ENCODE measurements around the gene DNAH7. TPM values are rescaled to one million over a fixed set of nuclear protein-coding genes. Genes with fewer than 3 reads are reported as not detected.
A peak's percentile ranks its signal among the peaks of the same experiment; 100 is the strongest.
"Not testable (repeated sequence)": the region's sequence is repeated elsewhere in the genome, so short reads cannot be mapped to it uniquely, and the experiment has no call there.

The DNAH7 gene
- total RNA-seq, 2 donors from 2014 or later: 2.6 to 5.5 TPM

DNA sequence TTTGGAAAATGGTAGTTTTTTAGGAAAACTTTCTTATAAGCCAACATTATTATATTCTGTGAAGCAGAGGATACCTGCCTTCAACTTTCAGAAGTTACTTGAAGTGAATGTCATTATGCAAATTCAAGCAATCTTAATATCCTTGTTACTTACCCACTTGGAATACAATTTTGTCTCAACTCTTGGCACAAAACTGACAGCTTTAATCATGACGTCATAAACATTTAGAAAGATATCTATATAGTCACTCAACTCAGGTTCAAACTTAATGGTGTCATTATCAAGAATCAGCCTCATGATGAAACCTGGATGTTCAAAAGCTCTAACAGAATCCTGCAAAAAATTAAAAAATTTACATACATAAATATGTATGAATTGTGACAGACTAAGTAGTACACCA lies 68.1 kb downstream of the DNAH7 start:
- ATAC-seq (no peak), DNase-seq (no peak)
- intact Hi-C loops (cut with DNase I, micrococcal nuclease): no loop called here

DNA sequence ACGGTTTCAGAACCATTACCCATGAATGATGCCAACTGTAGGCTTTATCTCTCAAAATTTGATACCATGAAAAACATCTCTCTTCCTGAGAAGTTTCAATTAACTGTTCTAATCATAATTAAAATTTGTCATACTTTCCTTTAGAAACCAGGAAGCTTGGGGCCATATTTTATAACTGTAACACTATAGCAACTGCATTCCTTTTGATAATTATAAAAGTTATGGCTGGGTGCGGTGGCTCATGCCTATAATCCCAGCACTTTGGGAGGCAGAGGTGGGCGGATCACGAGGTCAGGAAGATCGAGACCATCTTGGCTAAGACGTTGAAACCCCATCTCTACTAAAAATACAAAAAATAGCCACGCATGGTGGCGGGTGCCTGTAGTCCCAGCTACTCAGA lies 70.6 kb downstream of the DNAH7 start:
- DNase-seq: no peak

DNA sequence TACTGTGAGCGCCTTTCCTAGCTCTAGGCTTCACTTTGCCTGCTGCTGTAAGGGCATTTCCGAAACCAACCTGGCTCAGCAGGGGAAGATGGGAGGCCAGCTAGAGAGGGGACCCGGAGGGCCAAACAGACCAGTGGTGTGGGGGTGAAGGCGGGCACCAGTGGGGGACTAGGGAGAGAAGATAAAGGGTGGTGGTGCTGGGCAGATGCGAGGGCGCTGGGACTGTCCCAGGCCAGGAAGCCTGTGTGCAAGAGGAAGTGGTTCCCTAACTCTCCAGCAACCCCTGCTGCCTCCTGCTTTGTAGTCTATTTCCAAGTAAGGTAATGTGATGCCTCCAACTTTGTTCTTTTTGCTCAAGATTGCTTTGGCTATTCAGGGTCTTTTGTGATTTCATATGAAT lies 73.1 kb downstream of the DNAH7 start:
- DNase-seq: no peak
- no peak for ATAC-seq
- intact Hi-C loops (cut with DNase I, micrococcal nuclease): no loop called here

More for the DNA sequence above, 70.6 kb downstream of the DNAH7 start:
- intact Hi-C loops (cut with DNase I, micrococcal nuclease): no loop called here
- peak; percentile 91 for ATAC-seq

DNA sequence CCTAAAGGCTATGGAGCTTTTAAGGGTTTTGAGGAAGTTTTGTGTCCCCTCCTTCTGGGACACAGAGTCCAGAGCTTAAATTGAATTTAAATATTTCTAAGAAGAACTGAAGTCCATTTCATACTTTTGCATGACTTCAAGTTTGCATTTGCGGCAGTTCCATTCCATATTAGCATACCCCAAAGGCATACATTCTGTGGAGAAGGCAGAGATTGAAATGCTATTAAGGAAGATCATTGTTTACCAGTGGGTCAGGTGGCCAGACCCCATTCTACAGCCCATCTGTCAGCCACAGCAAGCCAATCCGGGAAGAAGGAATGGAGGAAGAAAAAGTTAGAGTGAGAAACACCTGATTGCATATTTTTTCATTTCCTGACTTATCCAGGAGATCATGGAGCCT lies 75.0 kb downstream of the DNAH7 start:
- intact Hi-C loops (cut with DNase I, micrococcal nuclease): no loop called here
- DNase-seq (no peak), ATAC-seq (no peak)

DNA sequence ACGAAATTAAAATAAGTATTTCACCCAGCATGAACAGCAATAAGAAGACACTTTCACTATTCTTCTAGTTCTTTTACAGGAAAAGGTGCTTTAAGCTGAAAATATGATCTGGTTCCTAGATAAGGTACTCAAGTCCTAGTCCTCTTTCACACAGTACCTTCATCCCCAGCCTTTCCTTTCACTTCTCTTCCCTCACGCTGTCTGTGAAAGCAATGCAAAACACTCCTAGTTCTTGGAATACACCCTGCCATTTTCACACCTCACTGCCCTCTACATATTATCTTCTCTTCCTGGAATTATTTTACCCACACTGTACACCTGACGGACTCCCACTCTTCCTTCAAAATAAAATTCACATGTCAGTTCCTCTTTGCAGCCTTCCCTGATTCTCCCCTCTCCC lies 82.9 kb downstream of the DNAH7 start:
- no peak for ATAC-seq
- intact Hi-C loops (cut with DNase I, micrococcal nuclease): no loop called here
- DNase-seq: no peak

DNA sequence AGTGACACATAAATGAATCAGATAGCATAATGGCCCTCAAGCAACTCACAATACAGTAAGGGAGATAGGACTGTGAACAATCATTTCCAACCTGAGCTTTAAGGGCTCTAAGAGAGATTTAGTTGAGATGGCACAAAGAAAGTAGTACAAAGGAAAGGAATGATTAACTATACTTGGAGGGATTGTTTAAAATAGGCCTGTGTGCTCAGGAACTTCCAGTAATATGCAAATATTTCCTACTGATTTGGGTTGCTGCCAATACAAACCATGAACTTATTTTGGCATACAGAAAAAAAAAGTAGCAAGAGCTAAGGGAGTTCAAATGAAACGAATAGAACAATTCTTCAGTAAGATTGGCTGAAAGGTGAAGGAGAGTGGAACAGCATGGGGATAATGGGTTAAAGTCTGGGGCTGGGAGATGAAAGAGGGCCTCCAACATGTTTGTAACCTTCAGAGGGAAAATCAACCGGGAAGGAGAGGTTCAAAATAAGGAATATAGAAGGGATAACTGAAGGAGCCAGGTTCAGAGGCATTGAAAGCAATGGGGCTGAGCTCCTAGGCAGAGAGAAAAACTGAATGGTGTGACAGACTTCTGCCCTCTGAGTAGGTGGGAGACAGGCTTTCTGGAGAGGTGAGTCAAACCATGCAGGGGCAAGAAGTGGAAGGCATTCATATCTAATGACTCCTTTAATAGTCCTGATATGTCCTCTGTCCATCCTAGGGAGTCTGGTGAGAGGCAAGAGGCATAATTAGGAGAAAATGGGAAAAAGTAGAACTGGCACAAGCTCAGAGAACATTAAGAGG lies 83.5 kb downstream of the DNAH7 start:
- no peak for DNase-seq
- ATAC-seq: no peak
- intact Hi-C loops (cut with DNase I, micrococcal nuclease): no loop called here

DNA sequence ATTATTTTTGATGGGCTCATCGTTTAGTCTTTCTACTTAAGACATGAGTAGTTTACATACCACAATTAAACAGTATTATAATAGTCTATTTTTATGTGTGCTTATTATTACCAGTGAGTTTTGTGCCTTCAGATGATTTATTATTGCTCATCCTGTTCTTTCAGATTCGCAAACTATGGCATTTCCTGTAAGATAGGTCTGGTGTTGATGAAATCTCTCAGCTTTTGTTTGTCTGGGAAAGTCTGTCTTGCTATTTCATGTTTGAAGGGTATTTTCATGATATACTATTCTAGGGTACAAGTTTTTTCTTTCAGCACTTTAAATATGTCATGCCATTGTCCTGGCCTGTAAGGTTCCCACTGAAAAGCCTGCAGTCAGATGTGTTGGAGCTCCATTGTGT lies 101.3 kb downstream of the DNAH7 start:
- intact Hi-C loops (cut with DNase I, micrococcal nuclease): no loop called here
- ATAC-seq (no peak), DNase-seq (no peak)

DNA sequence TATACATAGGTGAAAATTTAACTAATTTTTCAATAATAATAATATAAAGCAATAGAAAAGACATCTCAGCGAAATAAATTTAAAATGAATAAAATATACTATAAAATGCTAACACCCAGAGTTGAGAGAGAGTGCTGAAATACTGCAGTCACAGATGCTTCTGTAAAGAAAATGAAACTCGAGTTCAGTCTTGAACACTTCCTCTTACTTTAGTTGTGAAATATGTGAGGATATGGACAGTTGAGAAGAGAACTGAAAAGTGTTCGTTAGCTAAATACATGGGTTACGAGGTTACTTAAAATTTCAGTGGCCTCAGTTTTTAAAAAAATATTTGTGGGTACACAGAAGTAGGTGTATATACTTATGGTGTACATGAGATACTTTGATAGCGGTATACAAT lies 106.8 kb downstream of the DNAH7 start:
- DNase-seq (no peak), ATAC-seq (no peak)
- intact Hi-C loops (cut with DNase I, micrococcal nuclease): no loop called here

DNA sequence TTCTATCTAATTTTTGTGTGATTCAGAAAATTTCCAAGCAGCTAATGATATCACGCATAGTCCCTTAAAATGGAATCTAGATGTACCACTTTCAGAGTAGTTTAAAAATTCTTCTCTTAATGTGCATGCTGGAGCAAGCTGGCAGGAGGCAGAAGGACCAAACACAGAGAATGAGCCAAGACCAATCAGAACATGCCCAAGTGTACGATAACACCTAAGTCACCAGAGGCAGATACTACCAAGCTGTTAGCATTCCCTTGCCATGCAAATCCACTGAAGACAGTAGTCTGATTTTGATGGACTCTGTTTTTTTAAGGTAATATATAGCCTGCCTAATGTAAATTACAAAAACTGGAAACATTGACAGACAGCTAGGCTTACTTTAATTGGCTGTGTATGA lies 109.3 kb downstream of the DNAH7 start:
- DNase-seq (no peak), ATAC-seq (no peak)
- intact Hi-C loops (cut with DNase I, micrococcal nuclease): no loop called here

DNA sequence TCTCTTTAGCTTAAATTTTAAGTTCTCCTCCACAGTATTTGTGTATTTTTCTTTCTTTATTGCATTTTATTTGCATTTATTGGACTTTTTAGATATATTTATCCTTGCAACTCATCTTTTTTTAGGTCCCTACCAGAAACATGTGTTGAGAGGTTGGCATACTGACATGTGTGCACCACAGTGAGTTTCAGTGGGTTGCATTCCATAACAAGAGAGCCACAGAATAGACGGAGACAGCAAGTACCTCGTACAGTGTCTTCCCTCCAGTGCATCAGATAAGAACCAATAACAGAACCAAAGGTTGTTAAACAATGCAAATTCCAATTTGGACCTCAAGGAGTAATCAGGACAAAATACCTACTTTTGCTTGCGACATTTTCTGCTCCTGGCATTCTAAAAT lies 111.9 kb downstream of the DNAH7 start:
- DNase-seq (no peak), ATAC-seq (no peak)
- intact Hi-C loops (cut with DNase I, micrococcal nuclease): no loop called here

DNA sequence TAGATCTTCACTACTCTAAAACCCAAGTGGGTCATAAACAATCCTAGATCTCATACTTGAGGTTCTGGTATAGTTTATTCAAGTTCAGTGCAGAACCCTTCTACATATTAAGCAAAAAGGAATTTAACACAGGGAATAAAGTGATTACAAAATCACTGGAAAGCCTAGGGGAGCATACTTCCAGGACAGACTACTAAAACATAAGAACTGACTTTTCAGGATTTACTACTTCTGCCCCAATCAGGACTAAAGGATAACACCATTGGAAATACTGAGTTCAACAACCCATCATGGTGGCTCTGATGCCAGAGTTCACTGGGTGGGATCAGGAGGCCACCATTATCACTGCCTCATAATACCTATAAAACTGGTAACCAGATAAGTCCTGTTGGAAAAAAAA lies 123.6 kb downstream of the DNAH7 start:
- ATAC-seq: no peak
- DNase-seq: no peak

DNA sequence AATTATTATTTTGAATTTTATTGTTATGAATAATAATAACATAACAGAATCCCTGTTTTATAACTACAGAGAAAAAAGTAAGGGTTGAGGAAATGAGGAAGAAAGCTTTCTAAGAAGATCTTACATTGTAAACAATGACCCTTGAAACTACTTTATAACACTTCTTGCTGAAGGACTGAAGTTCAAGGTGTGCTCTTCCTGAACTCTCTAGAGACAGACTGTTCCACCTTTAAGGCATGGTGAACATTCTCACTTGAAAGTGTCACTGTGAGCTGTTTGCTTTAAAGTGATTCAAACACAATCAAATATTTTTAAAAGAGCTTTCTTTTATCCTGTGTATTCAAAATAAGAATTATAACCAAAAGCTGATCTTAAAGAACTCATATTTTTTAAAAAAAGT lies 131.5 kb downstream of the DNAH7 start:
- DNase-seq (no peak), ATAC-seq (peak; percentile 100)
- intact Hi-C loops (cut with DNase I, micrococcal nuclease): no loop called here

More for the DNA sequence above, 123.6 kb downstream of the DNAH7 start:
- intact Hi-C loops (cut with DNase I, micrococcal nuclease): no loop called here

DNA sequence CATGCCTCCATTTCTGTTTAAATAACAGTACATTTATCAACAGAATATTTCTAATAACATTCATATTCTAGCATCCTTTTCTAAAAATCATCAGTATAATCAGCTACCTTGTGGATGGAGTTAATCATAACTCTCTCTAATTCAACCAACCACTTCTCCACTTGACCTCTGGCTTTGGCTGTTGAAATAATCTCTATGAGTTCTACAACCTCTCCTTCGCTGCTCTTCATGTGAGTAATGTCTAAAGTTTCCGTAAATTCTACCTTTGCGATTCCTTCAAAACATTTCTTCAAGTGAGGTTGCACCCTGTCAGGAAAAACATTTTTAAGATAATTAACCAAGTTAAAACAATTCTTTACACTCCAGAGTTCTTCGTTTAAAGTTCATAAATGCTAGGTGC lies 134.2 kb downstream of the DNAH7 start:
- ATAC-seq (no peak), DNase-seq (no peak)
- intact Hi-C loops (cut with DNase I, micrococcal nuclease): no loop called here

DNA sequence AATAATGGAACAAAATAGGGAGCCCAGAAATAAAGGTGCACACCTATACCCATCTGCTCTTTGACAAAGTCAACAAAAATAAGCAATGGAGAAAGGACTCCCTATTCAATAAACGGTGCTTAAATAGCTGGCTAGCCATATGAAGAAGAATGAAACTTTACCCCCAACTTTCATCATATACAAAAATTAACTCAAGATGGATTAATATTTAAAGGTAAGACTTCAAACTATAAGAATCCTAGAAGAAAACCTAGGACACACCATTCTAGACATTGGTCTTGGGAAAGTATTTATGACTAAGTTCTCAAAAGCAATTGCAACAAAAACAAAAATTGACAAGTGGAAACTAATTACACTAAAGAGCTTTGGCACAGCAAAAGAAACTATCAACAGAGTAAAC lies 139.1 kb downstream of the DNAH7 start:
- ATAC-seq (no peak), DNase-seq (no peak)
- intact Hi-C loops (cut with DNase I, micrococcal nuclease): no loop called here

DNA sequence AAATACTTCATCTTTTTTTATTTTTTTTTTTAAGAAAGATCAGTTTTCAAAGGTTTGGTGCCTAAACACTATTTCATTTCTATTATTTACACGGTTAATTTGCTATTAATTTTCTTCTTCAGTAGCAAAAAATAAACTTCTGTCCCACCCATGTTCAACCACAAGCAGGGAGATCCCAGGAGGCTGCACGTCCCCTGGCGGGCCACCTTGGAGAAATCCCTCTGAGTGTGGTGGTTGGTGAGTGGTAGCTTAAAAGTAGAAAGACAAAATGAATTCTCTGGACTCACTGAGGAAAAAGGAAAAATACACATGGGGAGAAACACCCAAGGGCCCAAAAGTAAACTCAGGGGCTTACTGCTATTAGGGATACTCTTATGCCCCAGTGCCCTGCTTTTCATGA lies 143.5 kb downstream of the DNAH7 start:
- intact Hi-C loops (cut with DNase I, micrococcal nuclease): no loop called here
- ATAC-seq (no peak), DNase-seq (no peak)

DNA sequence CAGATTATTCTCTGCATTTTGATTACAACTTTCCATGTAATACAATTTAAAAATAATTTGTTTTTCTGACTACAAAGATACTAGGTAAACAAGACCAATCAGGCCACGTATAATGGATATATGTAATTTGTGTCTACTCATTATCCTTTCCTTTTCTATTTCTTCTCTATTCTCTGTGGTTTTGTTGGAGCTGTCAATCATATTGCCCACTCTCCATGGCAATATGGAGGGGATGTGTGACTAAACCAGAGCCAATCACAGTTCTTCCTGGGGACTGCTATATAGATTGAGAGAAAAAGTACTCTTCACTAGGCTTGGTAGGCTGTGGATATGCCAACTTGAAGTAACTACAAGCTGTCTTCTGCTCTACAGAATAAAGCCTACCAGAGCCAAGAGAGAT lies 144.7 kb downstream of the DNAH7 start:
- DNase-seq: no peak
- intact Hi-C loops (cut with DNase I, micrococcal nuclease): no loop called here
- no peak for ATAC-seq

DNA sequence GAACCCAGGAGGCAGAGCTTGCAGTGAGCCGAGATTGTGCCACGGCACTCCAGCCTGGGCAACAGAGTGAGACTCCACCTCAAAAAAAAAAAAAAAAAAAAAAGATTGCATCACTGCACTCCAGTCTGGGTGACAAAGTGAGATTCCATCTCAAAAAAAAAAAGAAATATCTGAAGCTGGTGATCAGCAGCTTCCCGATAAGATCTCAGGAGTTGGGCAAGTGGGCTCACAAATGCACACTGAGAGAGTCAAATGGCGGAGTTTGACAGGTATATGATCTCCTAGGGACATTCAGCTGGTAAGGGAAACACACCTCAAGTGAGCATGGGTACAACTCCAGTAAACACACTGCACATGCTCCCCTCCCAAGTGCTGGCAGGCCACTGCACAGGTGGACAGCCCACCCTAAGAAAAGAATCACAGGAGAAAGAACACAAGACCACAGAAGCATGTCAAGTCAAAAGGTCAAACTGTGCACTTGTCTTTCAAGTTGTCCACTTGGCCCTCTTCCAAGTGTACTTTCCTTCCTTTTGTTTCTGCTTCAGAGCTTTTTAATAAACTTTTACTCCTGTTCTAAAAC lies 151.5 kb downstream of the DNAH7 start:
- intact Hi-C loops (cut with DNase I, micrococcal nuclease); ATAC-seq; DNase-seq: not testable (repeated sequence)

DNA sequence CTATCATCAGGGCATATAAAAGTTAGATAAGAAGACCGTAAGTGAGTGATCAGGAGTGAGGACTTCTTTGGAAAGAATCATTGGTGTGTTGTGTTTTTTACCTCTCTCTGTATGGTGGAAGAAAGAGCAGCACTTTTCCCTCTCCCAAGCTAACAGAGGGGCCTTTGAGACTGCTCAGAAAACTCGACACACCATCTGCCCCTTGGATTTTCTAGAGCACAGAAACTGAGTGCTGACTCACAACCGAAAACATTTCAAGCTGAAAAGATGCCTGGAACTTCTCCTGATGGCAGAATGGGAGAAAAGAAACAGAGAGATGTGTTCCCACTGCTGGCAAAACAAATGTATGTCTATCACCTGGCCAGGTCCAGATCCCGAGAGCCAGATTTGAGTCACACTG lies 156.6 kb downstream of the DNAH7 start:
- intact Hi-C loops (cut with DNase I, micrococcal nuclease): no loop called here
- ATAC-seq: no peak
- DNase-seq: no peak

DNA sequence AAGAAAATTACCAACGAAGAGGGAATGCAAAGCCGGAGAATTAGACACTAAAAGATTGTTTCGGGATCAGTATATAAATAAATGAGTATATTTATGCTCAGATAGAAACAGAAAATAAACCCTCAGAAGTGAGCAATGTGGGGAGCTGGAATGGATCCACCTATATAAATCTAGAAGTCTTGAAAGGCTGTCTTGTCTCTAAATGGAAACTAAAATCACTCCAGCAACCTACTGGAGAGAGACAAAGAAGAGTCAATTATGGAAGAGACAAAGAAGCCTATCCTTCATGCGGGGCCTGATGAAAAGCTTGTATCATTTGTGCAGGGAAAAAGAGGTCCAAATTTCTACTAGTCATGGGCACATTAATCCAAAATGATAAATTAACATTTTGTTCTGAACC lies 158.1 kb downstream of the DNAH7 start:
- ATAC-seq (no peak), DNase-seq (no peak)
- intact Hi-C loops (cut with DNase I, micrococcal nuclease): no loop called here

DNA sequence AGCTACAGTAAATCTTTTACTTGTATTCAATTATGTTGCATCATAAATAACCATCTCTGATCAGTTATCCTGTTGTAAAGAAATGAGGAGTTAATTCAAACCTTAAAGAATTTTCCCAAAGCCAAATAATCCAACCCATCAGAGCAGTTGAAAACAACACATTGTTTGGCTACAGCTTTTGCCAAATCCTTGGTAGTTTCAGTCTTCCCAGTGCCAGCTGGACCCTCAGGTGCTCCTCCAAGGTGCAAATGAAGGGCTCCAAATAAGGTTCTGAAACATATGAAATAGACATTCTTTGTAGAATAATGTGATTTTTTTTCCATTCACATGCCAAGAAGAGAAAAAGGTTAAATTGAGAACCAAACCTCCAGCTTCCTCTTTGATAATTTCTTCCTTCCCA lies 158.7 kb downstream of the DNAH7 start:
- DNase-seq (no peak), ATAC-seq (no peak)
- intact Hi-C loops (cut with DNase I, micrococcal nuclease): no loop called here

DNA sequence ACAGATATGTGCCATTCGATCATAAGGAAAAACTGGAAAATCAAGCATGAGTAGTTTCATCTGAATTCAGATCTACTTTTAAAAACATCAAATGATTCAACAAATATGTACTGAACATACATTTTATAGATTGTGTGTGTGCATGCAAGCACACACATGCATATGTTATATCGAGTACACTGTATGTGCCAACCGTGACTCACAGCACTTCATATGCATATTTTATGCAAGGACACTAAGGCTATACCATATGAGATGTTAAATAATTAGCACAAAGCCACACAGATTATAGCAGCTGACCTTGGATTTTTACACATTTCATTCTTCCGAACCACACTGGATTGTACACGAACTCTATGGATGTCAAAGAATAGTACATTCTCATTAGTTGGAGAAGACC lies 161.2 kb downstream of the DNAH7 start:
- DNase-seq (no peak), ATAC-seq (no peak)
- intact Hi-C loops (cut with DNase I, micrococcal nuclease): no loop called here
